ENCODE results near the gene CD1D.

GRCh38 chr1:158196461-158196860, 15.8 kb downstream of the CD1D start:
- TF ChIP-seq CTCF (IDR thresholded peaks at IDR 0.05 in 8 of 11, conservative IDR thresholded peaks at IDR 0.05 in 3 of 11), result no peak
- TF ChIP-seq POLR2AphosphoS5 (IDR thresholded peaks at IDR 0.05), result no peak
- TF ChIP-seq POLR2A (IDR thresholded peaks at IDR 0.05), result no peak

Data from spleen (tissue), 7 donors.